Thymus (tissue), 11 donors: ENCODE results near the gene MPP7. TPM values are rescaled to one million over a fixed set of nuclear protein-coding genes. Genes with fewer than 3 reads are reported as not detected.

Experiments
- DNase-seq, 9 donors: peaks; one replicate each; pipeline ENCODE4 v3.0.0-alpha.2; 2013; ENCODE audit warnings: low spot score in 9 of 9, low read depth in 6 of 9, missing footprints in 1 of 9
- H3K27ac ChIP-seq, 2 donors: one replicate each; pipeline ENCODE4 v1.5.1; 2013; ENCODE audit warnings: control low read depth in 1 of 2, low read depth in 1 of 2, low read length in 1 of 2, mild to moderate bottlenecking in 1 of 2, moderate library complexity in 1 of 2
- H3K27me3 ChIP-seq, 2 donors: one replicate each; pipeline ENCODE4 v1.5.1; 2013; ENCODE audit warnings: low read length in 1 of 2; ENCODE audit not compliant: control insufficient read depth in 2 of 2, insufficient read depth in 1 of 2
- H3K36me3 ChIP-seq, 2 donors: one replicate each; pipeline ENCODE4 v1.5.1; 2013; ENCODE audit warnings: low read length in 1 of 2, mild to moderate bottlenecking in 1 of 2, moderate library complexity in 1 of 2; ENCODE audit not compliant: control insufficient read depth in 2 of 2, insufficient read depth in 2 of 2
- H3K4me1 ChIP-seq, 2 donors: one replicate each; pipeline ENCODE4 v1.5.1; 2013; ENCODE audit warnings: low read length in 2 of 2; ENCODE audit not compliant: control insufficient read depth in 2 of 2, insufficient read depth in 2 of 2
- H3K4me3 ChIP-seq, 2 donors: one replicate each; pipeline ENCODE4 v1.5.1; 2013; ENCODE audit warnings: low read length in 2 of 2, control low read depth in 1 of 2, mild to moderate bottlenecking in 1 of 2
- H3K9me3 ChIP-seq, 2 donors: one replicate each; pipeline ENCODE4 v1.5.1; 2013; ENCODE audit warnings: low read length in 1 of 2, mild to moderate bottlenecking in 1 of 2; ENCODE audit not compliant: control insufficient read depth in 2 of 2, insufficient read depth in 1 of 2
- WGBS: extraction: QIAGEN DNeasy Blood & Tissue Kit; methylation state at CpG from one replicate; pipeline ENCODE4 v1.1.7; 2013; 5-methylcytosine and 5-hydroxymethylcytosine counted together
- polyA plus RNA-seq: library from polyadenylated mRNA; stranded (reverse); fragments of 200-250 nt; gene quantifications from one replicate; pipeline ENCODE4 v1.2.3, GENCODE V29; 2013
- total RNA-seq: library from RNA; stranded (reverse); fragments of 120-200 nt; gene quantifications from one replicate; pipeline ENCODE4 v1.2.4, GENCODE V29; 2013
- donor health status: healthy.

Gene MPP7
- total and polyA plus RNA-seq, 2 donors = 2.8 to 5.1 TPM

GRCh38 chr10:28298951-28299350, 3.9 kb downstream of the MPP7 start:
- Histone ChIP-seq H3K27me3 (peaks cover 3 to 5% of the 10 kb centered on the region in 2 donors), H3K9me3 (no peaks in the 10 kb centered on the region), H3K4me1 (peaks cover 0 to 4% of the 10 kb centered on the region in 2 donors), H3K36me3 (no peaks in the 10 kb centered on the region), H3K4me3 (no peak overlapping the region), H3K27ac (no peak overlapping the region)
- WGBS = 90% methylated on average over 5 of the region's 5 CpGs
- no peak for DNase-seq

GRCh38 chr10:28296023-28296422, 6.8 kb downstream of the MPP7 start:
- Histone ChIP-seq H3K9me3 (no peaks in the 10 kb centered on the region), H3K4me3 (no peak overlapping the region), H3K36me3 (no peaks in the 10 kb centered on the region), H3K4me1 (no peaks in the 10 kb centered on the region), H3K27me3 (no peaks in the 10 kb centered on the region), H3K27ac (no peak overlapping the region)
- WGBS = 97% methylated on average over 1 of the region's 1 CpG
- no peak for DNase-seq

GRCh38 chr10:28295336-28295735, 7.5 kb downstream of the MPP7 start:
- Histone ChIP-seq H3K36me3 (no peaks in the 10 kb centered on the region), H3K27me3 (no peaks in the 10 kb centered on the region), H3K9me3 (no peaks in the 10 kb centered on the region), H3K4me1 (no peaks in the 10 kb centered on the region), H3K4me3 (no peak overlapping the region), H3K27ac (no peak overlapping the region)
- DNase-seq = no peak
- WGBS = 91% methylated on average over 3 of the region's 3 CpGs

DNA sequence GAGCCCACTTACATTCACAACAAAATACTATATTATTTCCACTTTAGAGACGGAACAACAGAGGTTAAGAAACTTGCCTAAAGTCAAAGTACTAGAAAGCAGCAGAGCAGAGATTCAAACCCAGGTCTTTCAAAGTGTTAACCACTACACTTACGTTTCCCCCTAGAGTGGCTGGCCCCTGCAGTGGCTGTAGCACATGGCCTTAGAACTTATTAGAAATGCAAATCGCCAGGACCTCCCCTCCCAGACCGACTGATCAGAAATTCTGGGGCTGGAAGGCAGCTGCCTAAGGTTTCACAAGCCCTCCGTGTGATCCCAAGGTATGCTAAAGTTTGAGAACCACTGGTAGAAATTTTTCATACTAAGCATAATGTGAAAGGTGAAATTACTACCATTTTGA, 8.1 kb downstream of the MPP7 start:
- DNase-seq = no peak

DNA sequence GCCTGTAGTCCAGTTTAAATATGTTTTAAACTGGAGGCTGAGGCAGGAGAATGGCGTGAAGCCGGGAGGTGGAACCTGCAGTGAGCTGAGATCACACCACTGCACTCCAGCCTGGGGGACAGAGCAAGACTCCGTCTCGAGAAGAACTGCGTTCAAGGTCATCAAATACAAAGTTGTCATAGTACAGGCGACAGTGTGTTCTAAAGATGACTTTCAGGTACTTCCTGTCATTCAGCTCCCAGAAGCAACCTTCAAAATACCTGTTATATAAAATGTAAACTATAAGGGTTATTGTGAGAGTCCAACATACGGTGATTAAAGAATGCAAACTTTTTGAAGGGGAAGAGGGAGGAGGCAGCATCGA, 8.7 kb downstream of the MPP7 start:
- H3K4me1 ChIP-seq = no peaks in the 10 kb centered on the region

More for the DNA sequence above, 8.1 kb downstream of the MPP7 start:
- H3K36me3 ChIP-seq = no peaks in the 10 kb centered on the region
- WGBS = 96% methylated on average over 5 of the region's 5 CpGs
- no peaks in the 10 kb centered on the region for H3K9me3 ChIP-seq
- no peak overlapping the region for H3K4me3 ChIP-seq
- no peaks in the 10 kb centered on the region for H3K27me3 ChIP-seq
- no peak overlapping the region for H3K27ac ChIP-seq
- H3K4me1 ChIP-seq = no peaks in the 10 kb centered on the region

GRCh38 chr10:28293236-28294168, 9.4 kb downstream of the MPP7 start:
- H3K4me1 ChIP-seq = no peaks in the 10 kb centered on the region
- 97% methylated on average over 21 of the region's 21 CpGs for WGBS
- DNase-seq = no peak
- H3K27ac ChIP-seq = no peak overlapping the region
- no peaks in the 10 kb centered on the region for H3K27me3 ChIP-seq
- no peaks in the 10 kb centered on the region for H3K36me3 ChIP-seq
- no peak overlapping the region for H3K4me3 ChIP-seq
- no peaks in the 10 kb centered on the region for H3K9me3 ChIP-seq

More for the DNA sequence above, 8.7 kb downstream of the MPP7 start:
- Histone ChIP-seq H3K4me3 (no peak overlapping the region), H3K27me3 (no peaks in the 10 kb centered on the region), H3K36me3 (no peaks in the 10 kb centered on the region), H3K9me3 (no peaks in the 10 kb centered on the region), H3K27ac (no peak overlapping the region)
- no peak for DNase-seq
- WGBS = 94% methylated on average over 8 of the region's 8 CpGs

- Histone ChIP-seq H3K27ac (no peak overlapping the region), H3K9me3 (no peaks in the 10 kb centered on the region), H3K36me3 (no peaks in the 10 kb centered on the region), H3K27me3 (no peaks in the 10 kb centered on the region), H3K4me1 (no peaks in the 10 kb centered on the region), H3K4me3 (no peak overlapping the region)
- 95% methylated on average over 5 of the region's 5 CpGs for WGBS
- no peak for DNase-seq
Observed at GRCh38 chr10:28291881-28292297, 11.0 kb downstream of the MPP7 start.

GRCh38 chr10:28285816-28286215, 17.0 kb downstream of the MPP7 start:
- Histone ChIP-seq H3K4me3 (no peak overlapping the region), H3K36me3 (no peaks in the 10 kb centered on the region), H3K27me3 (no peaks in the 10 kb centered on the region), H3K9me3 (no peaks in the 10 kb centered on the region), H3K27ac (no peak overlapping the region), H3K4me1 (peaks cover 0 to 2% of the 10 kb centered on the region in 2 donors)
- no peak for DNase-seq
- WGBS = 98% methylated on average over 6 of the region's 6 CpGs

- Histone ChIP-seq H3K27me3 (no peaks in the 10 kb centered on the region), H3K27ac (no peak overlapping the region), H3K4me1 (peaks cover 0 to 2% of the 10 kb centered on the region in 2 donors), H3K9me3 (no peaks in the 10 kb centered on the region), H3K4me3 (no peak overlapping the region), H3K36me3 (no peaks in the 10 kb centered on the region)
- no peak for DNase-seq
Observed at GRCh38 chr10:28284126-28284525, 18.7 kb downstream of the MPP7 start.
